HPDE6-E6E7 (cell line): Measurements from ENCODE around the gene TCEAL1.
"Not testable (repeated sequence)": the region's sequence is repeated elsewhere in the genome, so short reads cannot be mapped to it uniquely, and the experiment has no call there.

Source experiments
- DNase-seq: peaks from one replicate; pipeline ENCODE4 v3.0.0; 2011; ENCODE audit warnings: missing footprints; ENCODE audit errors: extremely low spot score

TCEAL1 gene

GRCh38 chrX:103635436-103635835 is 6.7 kb downstream of the TCEAL1 start:
- no peak for DNase-seq

- DNase-seq, result no peak
Observed at GRCh38 chrX:103637604-103638338, 9.0 kb downstream of the TCEAL1 start.

GRCh38 chrX:103638479-103639346 is 9.9 kb downstream of the TCEAL1 start:
- not testable (repeated sequence) for DNase-seq

DNA sequence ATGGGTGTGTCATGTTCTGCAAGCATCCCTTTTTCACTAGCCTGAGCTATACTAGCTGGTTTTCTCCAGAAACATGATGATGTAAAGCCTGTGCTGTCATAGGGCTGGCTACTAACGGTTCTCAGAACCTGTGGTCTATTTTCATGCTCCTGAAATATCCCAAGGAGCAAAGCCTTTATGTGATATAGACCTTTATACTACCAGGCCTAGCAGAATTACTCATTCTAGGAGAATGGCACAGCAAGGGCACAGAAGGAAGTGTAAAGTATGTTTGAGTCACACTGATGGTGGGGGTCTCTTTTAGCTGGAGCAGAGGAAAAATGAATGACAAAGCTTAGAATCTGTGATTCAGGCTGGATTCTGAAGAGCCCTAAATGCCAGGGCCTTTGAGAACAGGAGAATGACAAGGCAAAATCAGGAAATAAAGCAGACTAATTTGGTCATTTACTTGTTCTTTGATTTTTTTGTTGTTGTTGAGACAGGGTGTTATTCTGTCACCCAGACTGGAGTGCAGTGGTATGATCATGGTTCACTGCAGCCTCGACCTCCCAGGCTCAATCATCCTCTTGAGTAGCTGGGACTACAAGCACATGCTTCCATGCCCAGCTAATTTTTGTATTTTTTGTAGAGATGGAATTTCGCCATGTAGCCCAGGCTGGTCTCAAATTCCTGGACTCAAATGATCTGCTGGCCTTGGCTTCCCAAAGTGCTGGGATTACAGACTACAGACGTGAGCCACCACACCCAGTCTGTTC is 11.8 kb downstream of the TCEAL1 start:
- DNase-seq, result no peak

DNA sequence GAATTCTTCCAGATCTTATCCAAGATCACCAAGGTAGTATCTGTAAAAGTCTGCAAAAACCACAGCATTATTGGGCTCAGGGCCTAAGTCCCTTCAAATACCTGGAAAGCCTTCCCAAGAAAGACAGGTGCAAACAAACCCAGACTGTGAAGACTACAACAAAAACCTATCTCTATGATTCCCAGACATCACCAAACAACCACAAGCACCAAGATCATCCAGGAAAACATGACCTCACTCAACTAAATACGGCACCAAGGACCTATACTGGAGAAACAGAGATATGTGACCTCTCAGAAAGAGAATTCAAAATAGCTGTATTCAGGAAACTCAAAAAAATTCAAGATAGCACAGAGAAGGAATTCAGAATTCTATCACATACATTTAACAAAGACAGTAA is 15.3 kb downstream of the TCEAL1 start:
- DNase-seq, result no peak

GRCh38 chrX:103647630-103648029 is 18.9 kb downstream of the TCEAL1 start:
- no peak for DNase-seq

- DNase-seq, result no peak
Observed at GRCh38 chrX:103651151-103651773, 22.5 kb downstream of the TCEAL1 start.

DNA sequence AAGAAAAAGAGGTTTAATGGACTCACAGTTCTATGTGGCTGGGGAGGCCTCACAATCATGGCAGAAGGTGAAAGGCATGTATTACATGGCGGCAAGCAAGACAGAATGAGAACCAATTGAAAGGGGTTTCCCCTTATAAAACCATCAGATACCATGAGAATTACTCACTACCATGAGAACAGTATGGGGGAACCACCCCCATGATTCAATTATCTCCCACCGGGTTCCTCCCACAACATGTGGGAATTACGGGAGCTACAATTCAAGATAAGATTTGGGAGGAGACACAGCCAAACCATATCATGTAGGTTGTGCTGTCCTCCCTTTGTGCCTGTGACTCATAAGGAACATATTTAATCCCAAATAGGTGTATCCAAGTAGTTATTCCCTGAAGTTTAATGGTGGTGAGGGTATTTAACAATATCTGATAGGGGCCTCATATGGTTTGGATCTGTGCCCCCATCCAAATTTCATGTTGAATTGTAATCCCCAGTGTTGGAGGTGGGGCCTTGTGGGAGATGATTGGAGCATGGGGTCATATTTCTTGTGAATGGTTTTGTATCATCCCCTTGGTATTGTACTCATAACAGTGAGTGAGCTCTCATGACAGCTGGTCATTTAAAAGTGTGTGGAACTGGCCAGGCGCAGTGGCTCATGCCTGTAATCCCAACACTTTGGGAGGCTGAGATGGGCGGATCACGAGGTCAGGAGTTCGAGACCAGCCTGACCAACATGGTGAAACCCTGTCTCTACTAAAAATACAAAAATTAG is 26.6 kb downstream of the TCEAL1 start:
- DNase-seq, result not testable (repeated sequence)

DNA sequence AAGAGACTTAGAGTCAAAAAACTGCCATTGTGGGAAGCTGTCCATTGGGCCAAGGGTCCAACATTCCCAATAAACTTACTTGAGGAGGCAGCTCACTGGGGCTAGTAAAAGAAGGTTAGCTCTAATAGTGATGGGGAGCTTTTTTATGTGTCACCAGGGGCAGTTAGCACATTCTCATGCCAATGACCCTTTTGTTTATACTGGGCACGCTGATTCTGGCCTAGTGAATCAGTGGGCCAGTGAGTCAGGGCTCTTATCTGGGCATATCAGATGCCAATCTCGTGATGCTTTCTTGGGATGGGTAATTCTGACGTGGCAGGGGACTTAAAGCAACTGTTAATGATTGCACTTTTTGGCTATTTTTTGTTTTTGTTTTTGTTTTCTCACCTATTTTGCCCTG is 27.8 kb downstream of the TCEAL1 start:
- peak; percentile 63 for DNase-seq

GRCh38 chrX:103657066-103657465 is 28.3 kb downstream of the TCEAL1 start:
- DNase-seq, result not testable (repeated sequence)

- no peak for DNase-seq
Observed at GRCh38 chrX:103658681-103659433, 30.1 kb downstream of the TCEAL1 start.

GRCh38 chrX:103659460-103659859 is 30.7 kb downstream of the TCEAL1 start:
- DNase-seq, result not testable (repeated sequence)

DNA sequence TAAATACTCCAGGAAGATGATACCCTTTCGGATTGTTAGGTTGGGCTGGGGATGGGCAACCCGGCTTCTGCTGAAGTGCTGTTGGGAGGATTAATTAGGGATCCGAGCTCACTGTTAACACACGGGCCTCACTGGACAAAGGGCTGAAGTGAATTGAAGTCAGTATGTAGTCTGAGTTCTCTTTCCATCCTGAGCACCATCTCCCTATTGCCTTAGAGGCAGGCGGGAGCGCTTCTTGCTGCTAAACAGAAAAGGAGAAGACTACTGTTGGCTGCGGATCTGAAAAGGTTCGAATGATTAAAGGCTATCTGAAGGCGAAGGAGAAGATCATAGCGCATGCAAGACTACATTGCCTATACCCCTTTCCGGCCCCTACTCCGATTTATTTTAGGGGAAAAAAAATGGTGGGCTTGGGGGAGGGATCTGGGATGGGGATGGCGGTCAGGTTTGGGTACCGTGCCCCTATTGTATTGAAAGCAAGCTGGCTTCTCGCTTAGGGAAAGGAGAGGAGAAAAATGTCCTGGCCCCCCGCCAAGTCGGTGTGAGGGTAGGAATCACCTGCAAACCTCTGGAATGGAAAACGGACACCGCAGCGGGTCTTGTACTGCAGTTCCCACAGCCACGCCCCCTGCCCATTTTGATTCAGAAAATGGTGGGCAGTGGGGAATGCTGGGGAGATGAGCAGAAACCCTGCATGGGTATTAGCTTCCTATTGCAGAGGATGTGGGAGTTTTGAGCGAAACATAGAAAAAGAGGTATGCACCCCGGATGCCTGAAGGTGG is 35.4 kb downstream of the TCEAL1 start:
- DNase-seq, result no peak

GRCh38 chrX:103666202-103667107 is 37.7 kb downstream of the TCEAL1 start:
- no peak for DNase-seq

GRCh38 chrX:103669745-103670144 is 41.0 kb downstream of the TCEAL1 start:
- no peak for DNase-seq

GRCh38 chrX:103674531-103675454 is 46.0 kb downstream of the TCEAL1 start:
- no peak for DNase-seq
